ENCODE measurements around the gene TMEM255B.

Gene TMEM255B

GRCh38 chr13:113764793-113765563 lies 6.0 kb downstream of the TMEM255B start:
- Mint-ChIP-seq H3K27ac (no peak overlapping the region), H3K27me3 (peaks cover 49% of the 10 kb centered on the region), H3K36me3 (no peaks in the 10 kb centered on the region), H3K4me3 (no peak overlapping the region), H3K4me1 (no peaks in the 10 kb centered on the region), H3K9me3 (no peaks in the 10 kb centered on the region)
- no peak for DNase-seq
- CTCF ChIA-PET, result no interaction called here

GRCh38 chr13:113765564-113765910 lies 6.5 kb downstream of the TMEM255B start:
- H3K9me3 Mint-ChIP-seq, result no peaks in the 10 kb centered on the region
- H3K27ac Mint-ChIP-seq, result no peak overlapping the region
- H3K27me3 Mint-ChIP-seq, result peaks cover 43% of the 10 kb centered on the region
- no peak overlapping the region for H3K4me3 Mint-ChIP-seq
- CTCF ChIA-PET, result no interaction called here
- no peaks in the 10 kb centered on the region for H3K4me1 Mint-ChIP-seq
- no peaks in the 10 kb centered on the region for H3K36me3 Mint-ChIP-seq
- DNase-seq, result no peak

- Mint-ChIP-seq H3K9me3 (no peaks in the 10 kb centered on the region), H3K4me1 (no peaks in the 10 kb centered on the region), H3K4me3 (no peak overlapping the region), H3K36me3 (no peaks in the 10 kb centered on the region), H3K27me3 (peaks cover 36% of the 10 kb centered on the region), H3K27ac (no peak overlapping the region)
- no peak for DNase-seq
- CTCF ChIA-PET, result no interaction called here
These were observed 7.2 kb downstream of the TMEM255B start for GRCh38 chr13:113766035-113766800.

GRCh38 chr13:113767366-113767765 lies 8.3 kb downstream of the TMEM255B start:
- Mint-ChIP-seq H3K27ac (no peak overlapping the region), H3K36me3 (no peaks in the 10 kb centered on the region), H3K27me3 (peaks cover 25% of the 10 kb centered on the region), H3K4me1 (peaks cover 2% of the 10 kb centered on the region), H3K4me3 (no peak overlapping the region), H3K9me3 (peaks cover 4% of the 10 kb centered on the region)
- CTCF ChIA-PET, result no interaction called here
- no peak for DNase-seq

GRCh38 chr13:113768018-113768905 lies 9.2 kb downstream of the TMEM255B start:
- no peak for DNase-seq
- Mint-ChIP-seq H3K27me3 (peaks cover 16% of the 10 kb centered on the region), H3K4me1 (peaks cover 2% of the 10 kb centered on the region), H3K27ac (no peak overlapping the region), H3K9me3 (peaks cover 8% of the 10 kb centered on the region), H3K4me3 (no peak overlapping the region), H3K36me3 (no peaks in the 10 kb centered on the region)
- CTCF ChIA-PET, result no interaction called here

GRCh38 chr13:113769106-113769505 lies 10.1 kb downstream of the TMEM255B start:
- peaks cover 14% of the 10 kb centered on the region for H3K27me3 Mint-ChIP-seq
- no peak for DNase-seq
- peaks cover 2% of the 10 kb centered on the region for H3K4me1 Mint-ChIP-seq
- no peak overlapping the region for H3K4me3 Mint-ChIP-seq
- no peak overlapping the region for H3K27ac Mint-ChIP-seq
- CTCF ChIA-PET, result no interaction called here
- H3K36me3 Mint-ChIP-seq, result no peaks in the 10 kb centered on the region
- peaks cover 8% of the 10 kb centered on the region for H3K9me3 Mint-ChIP-seq

DNA sequence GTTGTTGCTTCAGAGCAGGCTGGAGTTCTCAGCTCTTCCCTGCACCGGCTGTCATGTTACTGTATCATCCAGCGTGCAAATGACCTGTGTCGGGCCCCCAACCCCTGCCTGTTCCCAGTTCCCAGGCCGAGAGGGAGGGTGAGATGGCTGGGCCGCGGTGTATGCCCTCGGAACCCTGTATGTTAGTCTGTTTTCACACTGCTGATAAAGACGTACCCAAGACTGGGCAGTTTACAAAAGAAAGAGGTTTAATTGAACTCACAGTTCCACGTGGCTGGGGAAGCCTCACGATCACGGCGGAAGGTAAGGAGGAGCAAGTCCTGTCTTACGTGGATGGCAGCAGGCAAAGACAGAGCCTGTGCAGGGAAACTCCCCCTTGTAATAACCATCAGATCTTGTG lies 10.9 kb downstream of the TMEM255B start:
- CTCF ChIA-PET, result no interaction called here
- no peak for DNase-seq
- no peak overlapping the region for H3K27ac Mint-ChIP-seq
- peaks cover 8% of the 10 kb centered on the region for H3K9me3 Mint-ChIP-seq
- no peak overlapping the region for H3K4me3 Mint-ChIP-seq
- H3K27me3 Mint-ChIP-seq, result peaks cover 6% of the 10 kb centered on the region
- peaks cover 2% of the 10 kb centered on the region for H3K4me1 Mint-ChIP-seq
- no peaks in the 10 kb centered on the region for H3K36me3 Mint-ChIP-seq

GRCh38 chr13:113770441-113770840 lies 11.4 kb downstream of the TMEM255B start:
- no peak overlapping the region for H3K27ac Mint-ChIP-seq
- no peaks in the 10 kb centered on the region for H3K36me3 Mint-ChIP-seq
- DNase-seq, result no peak
- H3K4me1 Mint-ChIP-seq, result peaks cover 2% of the 10 kb centered on the region
- H3K27me3 Mint-ChIP-seq, result peaks cover 3% of the 10 kb centered on the region
- H3K9me3 Mint-ChIP-seq, result peaks cover 8% of the 10 kb centered on the region
- no peak overlapping the region for H3K4me3 Mint-ChIP-seq
- CTCF ChIA-PET, result no interaction called here

- peaks cover 2% of the 10 kb centered on the region for H3K4me1 Mint-ChIP-seq
- DNase-seq, result no peak
- H3K9me3 Mint-ChIP-seq, result peaks cover 8% of the 10 kb centered on the region
- H3K27me3 Mint-ChIP-seq, result no peaks in the 10 kb centered on the region
- CTCF ChIA-PET, result no interaction called here
- no peak overlapping the region for H3K27ac Mint-ChIP-seq
- no peak overlapping the region for H3K4me3 Mint-ChIP-seq
- H3K36me3 Mint-ChIP-seq, result no peaks in the 10 kb centered on the region
These were observed 11.9 kb downstream of the TMEM255B start for GRCh38 chr13:113770937-113771336.

DNA sequence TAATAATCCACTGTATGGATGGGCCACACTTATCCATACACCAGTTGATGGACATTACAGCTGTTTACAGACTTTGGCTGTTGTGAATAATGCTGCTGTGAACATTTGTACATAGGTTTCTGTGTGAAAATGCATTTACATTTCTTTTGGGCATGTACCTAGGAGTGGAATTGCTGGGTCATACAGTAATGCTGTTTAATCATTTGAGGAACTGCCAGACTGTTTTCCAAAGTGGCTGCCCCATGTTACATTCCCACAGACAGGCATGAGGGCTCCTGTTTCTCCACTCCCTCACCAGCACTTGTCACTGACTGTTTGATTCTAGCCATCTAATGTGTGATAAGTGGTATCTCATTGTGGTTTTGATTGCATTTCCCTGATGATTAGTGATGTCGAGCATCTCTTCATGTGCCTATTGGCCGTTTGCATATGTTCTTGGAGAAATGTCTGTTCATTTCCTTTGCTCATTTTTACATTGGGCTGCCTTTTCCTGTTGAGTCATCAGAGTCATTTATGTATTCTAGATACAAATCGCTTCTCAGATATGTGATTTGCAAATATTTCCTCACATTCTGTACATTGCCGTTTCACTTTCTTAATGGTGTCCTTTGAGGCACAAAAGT lies 12.8 kb downstream of the TMEM255B start:
- Mint-ChIP-seq H3K9me3 (peaks cover 8% of the 10 kb centered on the region), H3K27ac (no peak overlapping the region), H3K4me3 (no peak overlapping the region), H3K4me1 (peaks cover 2% of the 10 kb centered on the region), H3K36me3 (no peaks in the 10 kb centered on the region), H3K27me3 (no peaks in the 10 kb centered on the region)
- no peak for DNase-seq
- CTCF ChIA-PET, result no interaction called here

- Mint-ChIP-seq H3K4me3 (no peak overlapping the region), H3K4me1 (peaks cover 2% of the 10 kb centered on the region), H3K27me3 (peaks cover 17% of the 10 kb centered on the region), H3K36me3 (no peaks in the 10 kb centered on the region), H3K27ac (no peak overlapping the region), H3K9me3 (peaks cover 8% of the 10 kb centered on the region)
- CTCF ChIA-PET, result no interaction called here
- DNase-seq, result no peak
These were observed 15.4 kb downstream of the TMEM255B start for GRCh38 chr13:113774177-113775107.

GRCh38 chr13:113775451-113776145 lies 16.6 kb downstream of the TMEM255B start:
- CTCF ChIA-PET, result no interaction called here
- peaks cover 2% of the 10 kb centered on the region for H3K4me1 Mint-ChIP-seq
- H3K9me3 Mint-ChIP-seq, result peaks cover 8% of the 10 kb centered on the region
- no peak overlapping the region for H3K27ac Mint-ChIP-seq
- H3K36me3 Mint-ChIP-seq, result no peaks in the 10 kb centered on the region
- H3K4me3 Mint-ChIP-seq, result no peak overlapping the region
- no peak for DNase-seq
- H3K27me3 Mint-ChIP-seq, result peaks cover 18% of the 10 kb centered on the region

All from activated naive CD4-positive, alpha-beta T cell treated with anti-CD3 and anti-CD28 coated beads, Interleukin-2, amount 10 ng/mL, durations not matched to agents 7 days and 5 days (primary cell).